Esophagus muscularis mucosa (tissue), 4 donors: Measurements from ENCODE around the gene MNT. TPM values are rescaled to one million over a fixed set of nuclear protein-coding genes. Genes with fewer than 3 reads are reported as not detected.

Source experiments
- DNase-seq: peaks from one replicate; pipeline ENCODE4 v3.0.0-alpha.2; 2017; ENCODE audit errors: extremely low spot score
- H3K27ac ChIP-seq, 4 donors: fragments of 200-600 bp; sonication (generic); replicated peaks in 1 of 4; 1 replicate in 3 of 4; 2 replicates in 1 of 4; pipeline ENCODE4 v1.5.1; 2016 to 2019; ENCODE audit warnings: mild to moderate bottlenecking in 1 of 4
- H3K27me3 ChIP-seq, 4 donors: fragments of 200-600 bp; sonication (generic); one replicate each; pipeline versions ENCODE4 v1.5.1 to v1.6.0; 2016 to 2019
- H3K36me3 ChIP-seq, 4 donors: fragments of 200-600 bp; sonication (generic); one replicate each; pipeline ENCODE4 v1.5.1; 2016 to 2019
- H3K4me1 ChIP-seq, 4 donors: fragments of 200-600 bp; sonication (generic); one replicate each; pipeline ENCODE4 v1.5.1; 2016 to 2019
- H3K4me3 ChIP-seq, 4 donors: fragments of 200-600 bp; sonication (generic); 1 replicate in 2 of 4; 2 replicates in 2 of 4; pipeline ENCODE4 v1.5.1; 2016 to 2019; ENCODE audit warnings: mild to moderate bottlenecking in 4 of 4, moderate library complexity in 1 of 4
- H3K9me3 ChIP-seq, 4 donors: fragments of 200-600 bp; sonication (generic); 1 replicate in 3 of 4; 2 replicates in 1 of 4; pipeline ENCODE4 v1.5.1; 2016 to 2019
- EP300 ChIP-seq: sonication (generic); formaldehyde crosslinking; IDR thresholded peaks from one replicate; pipeline ENCODE4 v1.6.1; 2017; ENCODE audit warnings: antibody characterized with exemption
- POLR2A ChIP-seq: fragments of 450-650 bp; IDR thresholded peaks from one replicate; pipeline ENCODE4 v1.6.1; 2017; ENCODE audit warnings: antibody characterized with exemption, moderate library complexity, mild to moderate bottlenecking, low read depth
- POLR2AphosphoS5 ChIP-seq, 2 donors: sonication (generic); formaldehyde crosslinking; IDR thresholded peaks; one replicate each; pipeline ENCODE4 v1.6.1; 2017; ENCODE audit warnings: antibody characterized with exemption in 2 of 2
- WGBS: methylation state at CpG from one replicate; pipeline ENCODE4 v1.1.5; 2018; 5-methylcytosine and 5-hydroxymethylcytosine counted together
- intact Hi-C: fragments of 100-400 bp; cut with DNase I; formaldehyde crosslinking; loops from one replicate; pipeline ENCODE4 v1.15.1; 2023
- small RNA-seq, 3 donors: library from RNA; depleted of rRNA; stranded (forward); fragments of <200 nt; gene quantifications; one replicate each; pipeline ENCODE3, GENCODE V24; 2016
- total RNA-seq, 4 donors: library from RNA; depleted of rRNA; stranded (reverse); fragments of >200 nt; gene quantifications; one replicate each; pipeline versions ENCODE4 v1.1.0 to v1.2.1, GENCODE V29; 2016
- TF ChIP-seq, protein P1 (sequence below), 3 experiments: fragments of 200-600 bp in 2 of 3; fragments of 450-650 bp in 1 of 3; sonication (generic) in 2 of 3; IDR thresholded peaks; one replicate each; pipeline ENCODE4 v1.5.1; 2017 to 2019; ENCODE audit warnings: antibody characterized with exemption in 3 of 3, mild to moderate bottlenecking in 2 of 3, moderate library complexity in 1 of 3

Gene MNT
- total RNA-seq, 4 donors from 2014 or later, result 10.8 to 17.4 (median 13.8) TPM

GRCh38 chr17:2336215-2336851, 64.5 kb downstream of the MNT start, which contains the start of gene TSR1:
TSR1 (minus strand) TSS chr17:2336457; CDS start chr17:2336427, 30 bp downstream.
- Histone ChIP-seq H3K27me3 (no peaks in the 10 kb centered on the region), H3K36me3 (peaks cover 33 to 47% (median 41%) of the 10 kb centered on the region in 4 donors), H3K4me3 (peak within 1 kb of the TSS; percentile 83 to 99 (median 97)), H3K9me3 (no peaks in the 10 kb centered on the region), H3K4me1 (peaks cover 14 to 36% (median 32%) of the 10 kb centered on the region in 4 donors), H3K27ac (peak within 1 kb of the TSS; percentile 89 to 95 (median 94))
- peak; percentile 57 for TF ChIP-seq POLR2A
- TF ChIP-seq, protein P1, sequence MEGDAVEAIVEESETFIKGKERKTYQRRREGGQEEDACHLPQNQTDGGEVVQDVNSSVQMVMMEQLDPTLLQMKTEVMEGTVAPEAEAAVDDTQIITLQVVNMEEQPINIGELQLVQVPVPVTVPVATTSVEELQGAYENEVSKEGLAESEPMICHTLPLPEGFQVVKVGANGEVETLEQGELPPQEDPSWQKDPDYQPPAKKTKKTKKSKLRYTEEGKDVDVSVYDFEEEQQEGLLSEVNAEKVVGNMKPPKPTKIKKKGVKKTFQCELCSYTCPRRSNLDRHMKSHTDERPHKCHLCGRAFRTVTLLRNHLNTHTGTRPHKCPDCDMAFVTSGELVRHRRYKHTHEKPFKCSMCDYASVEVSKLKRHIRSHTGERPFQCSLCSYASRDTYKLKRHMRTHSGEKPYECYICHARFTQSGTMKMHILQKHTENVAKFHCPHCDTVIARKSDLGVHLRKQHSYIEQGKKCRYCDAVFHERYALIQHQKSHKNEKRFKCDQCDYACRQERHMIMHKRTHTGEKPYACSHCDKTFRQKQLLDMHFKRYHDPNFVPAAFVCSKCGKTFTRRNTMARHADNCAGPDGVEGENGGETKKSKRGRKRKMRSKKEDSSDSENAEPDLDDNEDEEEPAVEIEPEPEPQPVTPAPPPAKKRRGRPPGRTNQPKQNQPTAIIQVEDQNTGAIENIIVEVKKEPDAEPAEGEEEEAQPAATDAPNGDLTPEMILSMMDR (IDR thresholded peaks at IDR 0.05), result peak in 2 of 3 experiments; percentile 26 to 41
- TF ChIP-seq POLR2AphosphoS5 (IDR thresholded peaks at IDR 0.05), result peak; percentile 95 to 97
- TF ChIP-seq EP300, result no peak
- under 1% methylated on average over 39 of the region's 48 CpGs for WGBS
- intact Hi-C loops, result loop anchor here (5.0 kb wide), 1 partner anchor 71 kb away; no protein-coding TSS in a partner anchor
- no peak for DNase-seq

- Histone ChIP-seq H3K27ac (peak overlapping the region; percentile 89 to 95 (median 94)), H3K9me3 (no peaks in the 10 kb centered on the region), H3K27me3 (no peaks in the 10 kb centered on the region), H3K4me1 (peaks cover 14 to 36% (median 32%) of the 10 kb centered on the region in 4 donors), H3K4me3 (peak overlapping the region; percentile 83 to 99 (median 97)), H3K36me3 (peaks cover 39 to 47% (median 45%) of the 10 kb centered on the region in 4 donors)
- TF ChIP-seq EP300 (no peak), POLR2A (no peak), POLR2AphosphoS5 (IDR thresholded peaks at IDR 0.05) (no peak)
- TF ChIP-seq, protein P1 (IDR thresholded peaks at IDR 0.05), result no peak
- WGBS, result 2% methylated on average over 17 of the region's 17 CpGs
- no peak for DNase-seq
- intact Hi-C loops, result loop anchor here (5.0 kb wide), 1 partner anchor 72 kb away; no protein-coding TSS in a partner anchor
These were observed 65.1 kb downstream of the MNT start for GRCh38 chr17:2335726-2336214.

Small RNA genes within 50 kb of the gene (small RNA-seq; reads per million reads assigned to genes)
- gene AC006435.3, result 0 reads per million in 3 donors
- 0 reads per million in 3 donors for gene AC006435.4

Other genes with a start within 250 kb of the MNT start
- gene SMG6, start 97.3 kb downstream of the MNT start, total RNA-seq, result 10 to 100 TPM; 38.2 to 67.7 (median 47.7) TPM
- gene SRR, start 97.1 kb downstream of the MNT start, total RNA-seq, result 10 to 100 TPM; 14.4 to 19.6 (median 15.5) TPM
- gene TSR1, start 64.6 kb downstream of the MNT start, total RNA-seq, result 10 to 100 TPM; 49.0 to 57.2 (median 55.1) TPM
- gene SGSM2, start 63.6 kb downstream of the MNT start, total RNA-seq, result 10 to 100 TPM; 32.0 to 72.2 (median 37.8) TPM
- gene METTL16, start 110.8 kb upstream of the MNT start, total RNA-seq, result 10 to 100 TPM; 18.9 to 28.8 (median 24.5) TPM
- gene PAFAH1B1, start 192.6 kb upstream of the MNT start, total RNA-seq, result 100 to 1,000 TPM in 2 of 4 donors, 10 to 100 TPM in 2; 86.5 to 119 (median 102) TPM